T-cell (primary cell): ENCODE results near the gene TMEM150C. TPM values are rescaled to one million over a fixed set of nuclear protein-coding genes. Genes with fewer than 3 reads are reported as not detected.

ENCODE experiments used
- ATAC-seq, 4 experiments: fragments of 200-7000 bp in 3 of 4; fragments of 150-1000 bp in 1 of 4; cut with Tn5 transposase; replicated peaks in 1 of 4; 1 replicate in 3 of 4; 2 replicates in 1 of 4; pipeline ENCODE4 v1.10.0; 2021; ENCODE audit warnings: moderate library complexity in 3 of 4, mild to moderate bottlenecking in 2 of 4, moderate number of reproducible peaks in 1 of 4
- CTCF ChIA-PET, 2 donors: fragments of 300-600 bp; sonication (Branson Sonifier 250); formaldehyde crosslinking; loops; one replicate each; lab custom pipeline; 2022; ENCODE audit warnings: antibody characterized with exemption in 2 of 2; lab: Charles Lee
- POLR2A ChIA-PET, 2 donors: fragments of 300-600 bp; sonication (Branson Sonifier 250); formaldehyde crosslinking; loops; one replicate each; lab custom pipeline; 2022; ENCODE audit warnings: antibody characterized with exemption in 2 of 2; lab: Charles Lee
- DNase-seq, 35 experiments: peaks; one replicate each; pipeline versions ENCODE4 v3.0.0 to v3.0.0-alpha.2; 2013 to 2023
- H3K27ac ChIP-seq: one replicate; pipeline ENCODE4 v1.5.1; 2013; ENCODE audit warnings: low read length
- H3K27me3 ChIP-seq, 2 experiments: replicated peaks in 1 of 2; 1 replicate in 1 of 2; 2 replicates in 1 of 2; pipeline versions ENCODE4 v1.6.1 to v1.7.0; 2013; ENCODE audit warnings: low read length in 1 of 2, mixed read lengths in 1 of 2; ENCODE audit not compliant: control insufficient read depth in 2 of 2, insufficient read depth in 2 of 2; ENCODE audit errors: extremely low read depth in 1 of 2
- H3K36me3 ChIP-seq, 2 donors: 1 replicate in 1 of 2; 2 replicates in 1 of 2; pipeline versions ENCODE4 v1.6.1 to v1.7.0; 2013; ENCODE audit warnings: low read length in 1 of 2; ENCODE audit not compliant: control insufficient read depth in 2 of 2, insufficient read depth in 1 of 2; ENCODE audit errors: extremely low read depth in 1 of 2
- H3K4me1 ChIP-seq, 2 experiments: 1 replicate in 1 of 2; 2 replicates in 1 of 2; pipeline versions ENCODE4 v1.6.1 to v1.7.0; 2013; ENCODE audit warnings: low read length in 2 of 2, mixed read lengths in 1 of 2; ENCODE audit not compliant: insufficient read depth in 2 of 2, control insufficient read depth in 1 of 2; ENCODE audit errors: extremely low read depth in 1 of 2
- H3K4me3 ChIP-seq, 2 donors: 1 replicate in 1 of 2; 2 replicates in 1 of 2; pipeline versions ENCODE4 v1.5.1 to v1.7.0; 2013; ENCODE audit warnings: mild to moderate bottlenecking in 2 of 2, low read length in 1 of 2, moderate library complexity in 1 of 2; ENCODE audit not compliant: control insufficient read depth in 1 of 2; ENCODE audit errors: extremely low read depth in 1 of 2
- H3K9me3 ChIP-seq: 2 replicates; pipeline ENCODE4 v1.7.0; 2013
- H3K27ac Mint-ChIP-seq, 2 donors: one replicate each; pipeline ENCODE4 v1.8.0; 2020 to 2021; ENCODE audit warnings: mild to moderate bottlenecking in 2 of 2, mixed read lengths in 2 of 2
- H3K27me3 Mint-ChIP-seq, 2 donors: one replicate each; pipeline ENCODE4 v1.8.0; 2021 to 2022; ENCODE audit warnings: mixed read lengths in 2 of 2
- H3K36me3 Mint-ChIP-seq: one replicate; pipeline ENCODE4 v1.8.0; 2021; ENCODE audit warnings: mixed read lengths
- H3K4me1 Mint-ChIP-seq, 3 donors: one replicate each; pipeline ENCODE4 v1.8.0; 2020 to 2022; ENCODE audit warnings: mixed read lengths in 3 of 3, mild to moderate bottlenecking in 1 of 3
- H3K4me3 Mint-ChIP-seq, 3 donors: one replicate each; pipeline ENCODE4 v1.8.0; 2020 to 2022; ENCODE audit warnings: mild to moderate bottlenecking in 3 of 3, mixed read lengths in 3 of 3, moderate library complexity in 3 of 3
- H3K9me3 Mint-ChIP-seq, 3 donors: one replicate each; pipeline ENCODE4 v1.8.0; 2020 to 2022; ENCODE audit warnings: mixed read lengths in 3 of 3
- WGBS: methylation state at CpG from one replicate; pipeline ENCODE4 v1.1.5; 2013; ENCODE audit warnings: missing lambda C conversion rate; ENCODE audit not compliant: insufficient coverage; 5-methylcytosine and 5-hydroxymethylcytosine counted together
- total RNA-seq, 35 experiments: library from RNA in 6 of 35; stranded (reverse) in 6 of 35; fragments of 120-200 nt in 1 of 35; gene quantifications; one replicate each; pipeline versions ENCODE4 v1.2.1 to v1.2.4 and lab custom pipeline; 2013 to 2026

TMEM150C gene
- total RNA-seq, 5 donors from 2014 or later (not counting 1 experiment from before 2014, with no cell fraction given), result 0.13 to 0.35 TPM; not detected in 3

DNA sequence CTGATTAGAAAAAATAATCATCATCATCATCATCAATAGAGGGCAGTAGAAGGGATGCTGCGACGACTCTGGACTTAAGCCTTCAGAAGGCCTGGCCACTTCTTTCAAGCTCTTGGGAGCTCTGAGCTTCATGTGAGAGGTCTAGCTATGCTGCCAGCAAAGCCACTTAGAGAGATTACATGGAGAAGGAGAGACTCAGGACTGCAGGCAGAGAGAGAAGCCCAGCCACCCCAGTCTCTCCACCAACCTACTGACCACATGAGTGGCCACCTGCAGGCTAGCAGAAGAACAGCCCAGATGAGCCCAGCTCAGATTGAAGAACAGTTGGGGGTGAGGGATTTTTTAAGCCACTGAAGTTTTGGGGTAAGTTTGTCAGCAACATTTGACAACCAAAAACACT lies 17.1 kb upstream of the TMEM150C start:
- no peaks in the 10 kb centered on the region for H3K36me3 ChIP-seq
- no CpG with 5 or more reads among the region's 2 CpGs for WGBS
- no peak for ATAC-seq
- no peaks in the 10 kb centered on the region for H3K9me3 Mint-ChIP-seq
- no peak overlapping the region for H3K27ac Mint-ChIP-seq
- no peaks in the 10 kb centered on the region for H3K4me1 ChIP-seq
- no peaks in the 10 kb centered on the region for H3K27me3 ChIP-seq
- POLR2A ChIA-PET, result no interaction called here
- no peak overlapping the region for H3K27ac ChIP-seq
- H3K36me3 Mint-ChIP-seq, result no peaks in the 10 kb centered on the region
- no peak for DNase-seq
- CTCF ChIA-PET, result no interaction called here
- peaks cover 0 to 3% of the 10 kb centered on the region in 2 donors for H3K27me3 Mint-ChIP-seq
- no peaks in the 10 kb centered on the region for H3K4me1 Mint-ChIP-seq
- no peaks in the 10 kb centered on the region for H3K9me3 ChIP-seq
- H3K4me3 Mint-ChIP-seq, result no peak overlapping the region
- no peak overlapping the region for H3K4me3 ChIP-seq

DNA sequence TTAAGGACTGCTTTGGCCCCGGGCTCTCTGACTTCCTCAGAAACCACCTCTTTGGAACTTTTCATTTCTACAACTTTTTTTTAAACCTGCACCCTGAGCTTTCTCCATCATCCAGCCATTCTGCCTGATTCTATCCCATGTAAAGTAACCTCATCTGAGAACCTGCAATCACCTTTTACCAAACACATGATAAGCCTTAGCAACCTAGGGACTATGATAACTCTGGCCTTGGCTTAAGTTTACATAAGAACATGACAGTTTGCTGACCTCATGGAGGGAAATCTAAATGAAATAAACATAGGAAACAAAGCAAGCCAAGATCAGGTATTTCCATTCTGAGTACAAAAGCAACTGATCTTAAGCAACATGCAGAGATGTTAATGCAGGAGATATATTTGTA lies 15.7 kb upstream of the TMEM150C start:
- ChIA-PET POLR2A (no interaction called here), CTCF (no interaction called here)
- no peaks in the 10 kb centered on the region for H3K36me3 ChIP-seq
- no peak for DNase-seq
- H3K4me3 ChIP-seq, result no peak overlapping the region
- no peak overlapping the region for H3K27ac ChIP-seq
- Mint-ChIP-seq H3K9me3 (no peaks in the 10 kb centered on the region), H3K27ac (no peak overlapping the region), H3K4me1 (no peaks in the 10 kb centered on the region), H3K4me3 (no peak overlapping the region), H3K36me3 (no peaks in the 10 kb centered on the region), H3K27me3 (no peaks in the 10 kb centered on the region)
- ATAC-seq, result no peak
- no peaks in the 10 kb centered on the region for H3K27me3 ChIP-seq
- H3K4me1 ChIP-seq, result no peaks in the 10 kb centered on the region
- 67% methylated on average over 1 of the region's 1 CpG for WGBS
- no peaks in the 10 kb centered on the region for H3K9me3 ChIP-seq

DNA sequence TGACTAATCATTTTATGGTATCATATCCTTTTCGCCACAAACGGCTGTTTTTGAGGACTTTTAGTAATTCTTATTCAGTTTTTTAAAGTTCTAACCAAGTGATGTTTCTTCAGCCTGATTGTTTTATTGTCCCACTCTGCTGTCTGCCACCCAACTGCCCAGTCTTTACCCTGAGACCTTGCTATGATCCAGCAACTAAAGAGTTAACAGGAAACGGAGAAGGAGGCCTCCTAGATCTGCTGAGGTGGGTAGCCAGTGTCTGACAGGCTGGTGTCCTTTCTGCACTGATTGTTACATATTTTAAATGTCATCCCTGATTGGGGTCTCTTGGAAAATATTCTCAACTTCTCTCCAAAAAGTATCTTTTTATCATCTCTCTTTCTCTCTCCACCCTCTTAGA lies 7.9 kb upstream of the TMEM150C start:
- H3K9me3 Mint-ChIP-seq, result no peaks in the 10 kb centered on the region
- WGBS, result no CpG with 5 or more reads among the region's 3 CpGs

DNA sequence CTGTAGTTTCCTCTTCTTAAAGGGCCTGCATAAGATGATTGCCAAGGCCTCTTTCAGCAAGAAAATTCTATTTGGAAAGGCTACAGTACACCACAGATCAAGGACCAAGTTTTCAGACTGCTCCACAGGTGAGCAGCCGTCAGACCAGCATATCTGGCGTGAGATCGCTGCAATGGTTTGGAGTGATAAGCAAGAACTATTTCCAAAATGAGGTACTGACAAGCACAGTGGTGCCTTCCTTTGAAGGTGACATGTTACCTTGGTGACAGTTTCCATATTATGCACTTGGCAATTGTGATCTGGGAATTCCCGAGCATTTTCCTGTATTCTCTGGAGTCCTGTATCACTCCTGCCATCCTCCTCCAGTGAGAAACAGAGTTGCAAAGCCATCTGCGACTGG lies 7.3 kb upstream of the TMEM150C start:
- ChIA-PET POLR2A (no interaction called here), CTCF (no interaction called here)
- no peaks in the 10 kb centered on the region for H3K9me3 ChIP-seq
- no peak overlapping the region for H3K27ac Mint-ChIP-seq
- H3K27ac ChIP-seq, result no peak overlapping the region
- H3K4me3 Mint-ChIP-seq, result no peak overlapping the region
- ATAC-seq (no peak), DNase-seq (no peak)
- H3K4me1 Mint-ChIP-seq, result no peaks in the 10 kb centered on the region
- H3K9me3 Mint-ChIP-seq, result no peaks in the 10 kb centered on the region
- H3K4me1 ChIP-seq, result no peaks in the 10 kb centered on the region
- H3K27me3 ChIP-seq, result no peaks in the 10 kb centered on the region
- no peaks in the 10 kb centered on the region for H3K36me3 ChIP-seq
- peaks cover 25 to 26% of the 10 kb centered on the region in 2 donors for H3K27me3 Mint-ChIP-seq
- H3K4me3 ChIP-seq, result no peak overlapping the region
- no peaks in the 10 kb centered on the region for H3K36me3 Mint-ChIP-seq
- WGBS, result 89% methylated on average over 4 of the region's 5 CpGs

More for the DNA sequence above, 7.9 kb upstream of the TMEM150C start:
- peaks cover 22 to 24% of the 10 kb centered on the region in 2 donors for H3K27me3 Mint-ChIP-seq
- no peak overlapping the region for H3K27ac Mint-ChIP-seq
- Histone ChIP-seq H3K27me3 (no peaks in the 10 kb centered on the region), H3K4me3 (no peak overlapping the region), H3K27ac (no peak overlapping the region), H3K36me3 (no peaks in the 10 kb centered on the region), H3K9me3 (no peaks in the 10 kb centered on the region), H3K4me1 (no peaks in the 10 kb centered on the region)
- H3K36me3 Mint-ChIP-seq, result no peaks in the 10 kb centered on the region
- no peak for DNase-seq
- no peak for ATAC-seq
- POLR2A ChIA-PET, result no interaction called here
- CTCF ChIA-PET, result no interaction called here
- H3K4me1 Mint-ChIP-seq, result no peaks in the 10 kb centered on the region
- H3K4me3 Mint-ChIP-seq, result no peak overlapping the region

DNA sequence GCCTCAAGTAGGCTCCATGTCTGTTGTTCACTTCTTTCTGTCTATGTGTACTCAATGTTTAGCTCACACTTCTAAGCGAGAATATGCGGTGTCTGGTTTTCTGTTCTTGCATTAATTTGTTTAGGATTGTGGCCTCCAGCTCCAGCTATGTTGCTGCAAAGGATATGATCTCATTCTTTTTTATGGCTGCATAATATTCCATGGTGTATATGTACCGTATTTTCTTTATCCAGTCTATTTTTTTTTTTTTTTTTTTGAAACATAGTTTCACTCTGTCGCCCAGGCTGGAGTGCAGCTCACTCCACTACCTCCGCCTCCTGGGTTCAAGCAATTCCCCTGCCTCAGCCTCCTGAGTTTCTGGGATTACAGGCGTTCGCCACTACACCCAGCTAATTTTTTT lies 5.7 kb upstream of the TMEM150C start:
- H3K36me3 Mint-ChIP-seq, result no peaks in the 10 kb centered on the region
- POLR2A ChIA-PET, result interaction anchor here in 1 of 2 donors (0.6 kb wide), 1 partner anchor 49 kb away, joined by 4 read pairs; no protein-coding TSS in a partner anchor
- Histone ChIP-seq H3K36me3 (no peaks in the 10 kb centered on the region), H3K27ac (no peak overlapping the region), H3K4me3 (no peak overlapping the region), H3K4me1 (no peaks in the 10 kb centered on the region), H3K27me3 (peaks cover 0 to 7% of the 10 kb centered on the region in 2 experiments), H3K9me3 (no peaks in the 10 kb centered on the region)
- peaks cover 38 to 40% of the 10 kb centered on the region in 2 donors for H3K27me3 Mint-ChIP-seq
- no peak overlapping the region for H3K4me3 Mint-ChIP-seq
- H3K27ac Mint-ChIP-seq, result no peak overlapping the region
- no CpG with 5 or more reads among the region's 7 CpGs for WGBS
- DNase-seq, result no peak
- ATAC-seq, result no peak
- no peaks in the 10 kb centered on the region for H3K9me3 Mint-ChIP-seq
- peaks cover 2 to 5% (median 2%) of the 10 kb centered on the region in 3 donors for H3K4me1 Mint-ChIP-seq
- CTCF ChIA-PET, result no interaction called here

DNA sequence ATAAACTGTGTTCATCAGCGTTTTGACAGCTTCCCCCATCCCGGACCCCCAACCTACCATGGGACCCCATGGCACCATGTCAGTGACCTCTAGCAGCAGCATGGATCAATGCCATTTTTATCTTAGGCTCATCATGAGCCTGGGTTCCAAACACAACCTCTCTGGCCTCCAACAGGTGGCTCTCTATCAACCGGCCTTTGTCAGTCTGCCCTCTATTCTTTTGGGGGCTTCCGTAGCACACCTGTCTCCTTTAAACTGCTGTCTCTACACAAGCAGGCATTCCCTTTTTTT lies 721 bp upstream of the TMEM150C start:
- H3K27ac ChIP-seq, result no peak overlapping the region
- H3K4me3 Mint-ChIP-seq, result peak overlapping the region; percentile 66 to 86 (median 68)
- no peak overlapping the region for H3K27ac Mint-ChIP-seq
- H3K27me3 Mint-ChIP-seq, result peaks cover 56 to 62% of the 10 kb centered on the region in 2 donors
- H3K36me3 Mint-ChIP-seq, result no peaks in the 10 kb centered on the region
- H3K9me3 Mint-ChIP-seq, result no peaks in the 10 kb centered on the region
- CTCF ChIA-PET, result no interaction called here
- no peaks in the 10 kb centered on the region for H3K9me3 ChIP-seq
- WGBS, result 71% methylated on average over 4 of the region's 4 CpGs
- H3K4me3 ChIP-seq, result peak overlapping the region in 1 of 2 donors; percentile 64
- H3K4me1 ChIP-seq, result no peaks in the 10 kb centered on the region
- DNase-seq, result no peak
- no peaks in the 10 kb centered on the region for H3K36me3 ChIP-seq
- ATAC-seq, result no peak
- POLR2A ChIA-PET, result no interaction called here
- H3K4me1 Mint-ChIP-seq, result peaks cover 11 to 16% (median 15%) of the 10 kb centered on the region in 3 donors
- peaks cover 2 to 30% of the 10 kb centered on the region in 2 experiments for H3K27me3 ChIP-seq
